Globus pallidus (tissue), 1 donor: ENCODE results near the gene TOP2A.

Source experiments
- DNase-seq: peaks from one replicate; pipeline ENCODE4 v3.0.0-alpha.2; 2015; ENCODE audit warnings: low spot score

Gene TOP2A

DNA sequence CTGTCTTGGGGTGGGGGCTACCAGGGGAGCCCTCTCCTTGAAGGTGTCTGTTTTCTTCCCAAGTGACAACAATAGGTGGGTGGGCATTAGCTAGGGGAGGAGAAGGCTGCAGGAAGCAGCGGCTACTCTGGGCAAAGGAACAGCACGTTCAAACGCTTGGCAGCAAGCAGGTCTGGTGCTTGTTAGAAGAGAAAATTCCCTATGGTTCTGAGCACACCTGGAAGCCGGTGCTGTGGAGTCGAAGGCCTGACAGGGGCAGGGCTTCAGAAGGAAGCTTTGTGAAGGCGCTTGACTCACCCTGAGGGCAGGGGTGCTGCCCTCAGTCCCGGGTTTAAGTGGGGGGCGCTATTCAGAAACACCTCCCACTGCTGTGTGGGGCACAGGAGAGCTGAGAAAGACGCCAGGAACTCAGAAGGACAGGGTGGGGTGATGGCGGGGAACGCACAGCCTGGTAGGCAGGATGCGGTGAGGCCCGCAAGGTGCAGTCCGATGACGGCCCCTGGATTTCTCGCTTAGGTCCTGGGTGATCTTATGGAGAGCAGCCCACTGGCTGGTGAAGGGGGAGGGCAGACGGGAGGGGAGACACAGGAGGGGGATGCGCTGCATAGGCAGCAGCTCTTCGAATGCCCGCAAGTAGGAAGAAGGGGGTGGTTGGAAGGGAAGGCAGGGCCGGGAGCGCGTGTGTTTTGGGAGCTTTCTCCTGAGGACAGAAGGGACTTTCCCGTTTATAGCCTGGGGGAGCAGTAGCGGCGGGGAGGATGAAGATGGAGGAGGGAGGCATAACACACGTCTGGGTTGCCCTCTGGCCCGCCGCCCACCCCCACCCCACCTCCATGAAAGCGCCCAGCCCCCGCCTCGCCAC lies 56.4 kb downstream of the TOP2A start:
- no peak for DNase-seq

- no peak for DNase-seq
Observed at GRCh38 chr17:40360091-40360490, 57.6 kb downstream of the TOP2A start.

DNA sequence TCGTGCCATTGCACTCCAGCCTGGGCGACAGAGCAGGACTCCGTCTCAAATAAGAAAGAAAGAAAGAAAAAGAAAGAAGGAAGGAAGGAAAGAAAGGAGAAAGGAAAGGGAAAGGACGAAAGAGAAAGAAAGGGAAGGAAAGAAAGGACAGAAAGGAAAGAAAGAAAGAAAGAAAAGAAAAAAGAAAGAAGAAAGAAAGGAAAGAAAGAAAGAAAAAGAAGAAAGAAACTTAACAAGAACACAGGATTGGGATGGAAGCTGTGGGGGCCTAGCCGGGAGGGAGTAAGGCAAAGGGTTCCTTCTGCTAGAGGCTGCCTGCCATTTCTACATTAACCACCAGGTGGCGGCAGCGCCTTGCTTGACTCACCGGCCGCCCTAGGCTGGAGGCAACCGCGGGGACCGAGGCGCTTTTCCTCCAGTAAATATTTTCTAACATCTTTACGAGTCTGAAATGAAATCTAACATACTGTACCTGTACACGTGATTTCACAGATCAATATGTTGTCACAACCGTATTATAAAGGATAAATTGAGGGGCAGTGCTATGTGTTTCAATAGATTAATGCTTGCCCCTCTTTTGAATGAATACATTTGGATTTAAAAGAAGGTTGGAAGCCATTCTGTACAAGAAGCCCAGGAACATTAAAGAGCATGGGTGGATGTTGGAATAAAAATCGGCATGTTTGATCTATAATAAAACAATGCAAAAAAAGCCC lies 59.2 kb downstream of the TOP2A start:
- DNase-seq = peak; percentile 74

DNA sequence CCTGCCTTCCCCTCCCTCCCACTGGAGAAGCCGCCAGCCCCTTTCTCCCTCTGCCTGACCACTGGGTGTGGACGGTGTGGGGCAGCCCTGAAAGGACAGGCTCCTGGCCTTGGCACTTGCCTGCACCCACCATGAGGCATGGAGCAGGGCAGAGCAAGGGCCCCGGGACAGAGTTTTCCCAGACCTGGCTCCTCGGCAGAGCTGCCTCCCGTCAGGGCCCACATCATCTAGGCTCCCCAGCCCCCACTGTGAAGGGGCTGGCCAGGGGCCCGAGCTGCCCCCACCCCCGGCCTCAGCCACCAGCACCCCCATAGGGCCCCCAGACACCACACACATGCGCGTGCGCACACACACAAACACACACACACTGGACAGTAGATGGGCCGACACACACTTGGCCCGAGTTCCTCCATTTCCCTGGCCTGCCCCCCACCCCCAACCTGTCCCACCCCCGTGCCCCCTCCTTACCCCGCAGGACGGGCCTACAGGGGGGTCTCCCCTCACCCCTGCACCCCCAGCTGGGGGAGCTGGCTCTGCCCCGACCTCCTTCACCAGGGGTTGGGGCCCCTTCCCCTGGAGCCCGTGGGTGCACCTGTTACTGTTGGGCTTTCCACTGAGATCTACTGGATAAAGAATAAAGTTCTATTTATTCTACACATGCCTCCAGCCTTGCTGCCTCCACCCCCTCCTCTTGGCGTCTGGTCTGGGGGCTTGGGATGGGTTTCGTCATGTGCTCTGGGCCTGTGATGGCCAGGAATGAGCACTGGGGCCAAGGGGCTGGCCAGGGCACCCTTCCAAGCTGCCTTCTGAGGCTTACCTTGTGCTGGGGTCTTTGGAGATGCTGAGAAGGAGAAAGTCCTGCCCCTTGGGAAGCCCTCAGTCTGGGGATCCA lies 60.5 kb downstream of the TOP2A start:
- no peak for DNase-seq

DNA sequence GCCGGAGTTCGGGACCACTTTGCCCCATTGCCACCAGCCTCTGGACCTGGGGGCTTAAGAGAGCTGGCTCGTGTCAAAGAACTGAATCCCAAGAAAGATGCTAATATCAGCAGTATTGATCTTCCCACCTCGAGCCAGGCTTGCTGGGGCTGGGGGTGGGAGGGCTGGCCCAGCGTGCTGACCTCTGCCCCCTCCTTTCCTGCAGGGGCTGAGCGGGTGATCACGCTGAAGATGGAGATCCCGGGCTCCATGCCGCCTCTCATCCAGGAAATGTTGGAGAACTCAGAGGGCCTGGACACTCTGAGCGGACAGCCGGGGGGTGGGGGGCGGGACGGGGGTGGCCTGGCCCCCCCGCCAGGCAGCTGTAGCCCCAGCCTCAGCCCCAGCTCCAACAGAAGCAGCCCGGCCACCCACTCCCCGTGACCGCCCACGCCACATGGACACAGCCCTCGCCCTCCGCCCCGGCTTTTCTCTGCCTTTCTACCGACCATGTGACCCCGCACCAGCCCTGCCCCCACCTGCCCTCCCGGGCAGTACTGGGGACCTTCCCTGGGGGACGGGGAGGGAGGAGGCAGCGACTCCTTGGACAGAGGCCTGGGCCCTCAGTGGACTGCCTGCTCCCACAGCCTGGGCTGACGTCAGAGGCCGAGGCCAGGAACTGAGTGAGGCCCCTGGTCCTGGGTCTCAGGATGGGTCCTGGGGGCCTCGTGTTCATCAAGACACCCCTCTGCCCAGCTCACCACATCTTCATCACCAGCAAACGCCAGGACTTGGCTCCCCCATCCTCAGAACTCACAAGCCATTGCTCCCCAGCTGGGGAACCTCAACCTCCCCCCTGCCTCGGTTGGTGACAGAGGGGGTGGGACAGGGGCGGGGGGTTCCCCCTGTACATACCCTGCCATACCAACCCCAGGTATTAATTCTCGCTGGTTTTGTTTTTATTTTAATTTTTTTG lies 61.6 kb downstream of the TOP2A start:
- DNase-seq = no peak

GRCh38 chr17:40355123-40355803 lies 62.4 kb downstream of the TOP2A start:
- DNase-seq = no peak

DNA sequence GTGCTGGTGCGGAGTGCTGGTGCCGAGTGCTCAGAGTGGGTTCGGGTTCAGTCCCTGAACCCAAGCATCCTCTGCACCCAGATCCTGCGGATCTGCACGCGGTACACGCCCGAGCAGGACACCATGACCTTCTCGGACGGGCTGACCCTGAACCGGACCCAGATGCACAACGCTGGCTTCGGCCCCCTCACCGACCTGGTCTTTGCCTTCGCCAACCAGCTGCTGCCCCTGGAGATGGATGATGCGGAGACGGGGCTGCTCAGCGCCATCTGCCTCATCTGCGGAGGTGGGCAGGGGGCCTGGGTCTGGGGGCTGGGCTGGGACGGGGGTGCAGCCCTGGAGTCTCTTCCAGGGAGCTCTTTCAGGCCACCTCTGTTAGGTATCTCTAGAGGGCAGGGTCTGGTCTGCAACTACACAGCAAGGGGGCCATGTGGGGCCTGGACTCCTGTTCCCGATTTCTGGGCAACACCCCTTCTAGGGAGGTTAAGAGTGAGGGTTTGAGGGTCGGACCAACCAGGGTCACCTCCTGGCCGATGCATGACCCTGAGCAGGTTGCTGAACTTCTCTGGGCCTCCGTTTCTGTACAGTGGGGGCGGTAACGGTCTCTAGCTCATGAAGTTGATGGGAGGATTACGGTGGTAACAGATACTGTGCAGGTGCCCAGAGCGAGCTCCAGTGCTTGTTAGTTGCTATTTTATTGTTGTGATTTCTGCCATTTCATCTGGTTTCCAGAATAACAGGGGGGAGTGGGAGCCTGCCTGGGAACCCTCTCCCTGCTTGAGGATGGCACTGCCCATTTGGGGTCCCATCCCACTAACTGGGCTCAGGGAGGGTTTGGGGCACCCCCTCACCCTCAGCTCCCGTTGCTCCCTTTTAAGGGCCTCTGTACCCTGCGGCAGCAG lies 63.2 kb downstream of the TOP2A start:
- DNase-seq = no peak

DNA sequence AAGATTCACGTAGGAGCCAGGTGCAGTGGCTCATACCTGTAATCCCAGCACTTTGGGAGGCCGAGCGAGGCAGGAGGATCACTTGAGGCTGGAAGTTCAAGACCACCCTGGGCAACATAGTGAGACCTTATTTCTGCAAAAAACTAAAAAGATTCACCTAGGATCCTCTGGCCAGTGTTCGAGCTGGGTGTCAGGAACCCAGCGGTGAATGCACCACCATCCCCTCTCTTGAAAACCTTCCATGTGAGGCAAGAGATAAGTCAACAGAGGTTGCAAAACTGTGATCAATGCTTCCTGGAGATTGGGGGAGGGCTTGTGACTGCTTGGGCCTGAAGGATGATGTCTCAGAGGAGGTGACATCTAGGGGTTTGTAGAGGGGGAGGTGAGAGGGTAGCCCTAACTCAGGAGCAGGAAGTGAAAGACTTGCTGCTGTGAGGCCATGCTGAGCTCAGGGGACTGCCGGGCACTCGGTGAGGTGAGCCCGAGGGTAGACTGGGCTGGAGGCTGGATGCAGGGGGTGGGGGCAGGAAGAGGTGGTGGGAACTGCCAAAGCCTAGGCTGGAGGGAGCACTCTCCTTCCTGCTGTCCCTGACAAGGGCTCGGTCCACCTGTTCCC lies 64.8 kb downstream of the TOP2A start:
- DNase-seq = no peak

DNA sequence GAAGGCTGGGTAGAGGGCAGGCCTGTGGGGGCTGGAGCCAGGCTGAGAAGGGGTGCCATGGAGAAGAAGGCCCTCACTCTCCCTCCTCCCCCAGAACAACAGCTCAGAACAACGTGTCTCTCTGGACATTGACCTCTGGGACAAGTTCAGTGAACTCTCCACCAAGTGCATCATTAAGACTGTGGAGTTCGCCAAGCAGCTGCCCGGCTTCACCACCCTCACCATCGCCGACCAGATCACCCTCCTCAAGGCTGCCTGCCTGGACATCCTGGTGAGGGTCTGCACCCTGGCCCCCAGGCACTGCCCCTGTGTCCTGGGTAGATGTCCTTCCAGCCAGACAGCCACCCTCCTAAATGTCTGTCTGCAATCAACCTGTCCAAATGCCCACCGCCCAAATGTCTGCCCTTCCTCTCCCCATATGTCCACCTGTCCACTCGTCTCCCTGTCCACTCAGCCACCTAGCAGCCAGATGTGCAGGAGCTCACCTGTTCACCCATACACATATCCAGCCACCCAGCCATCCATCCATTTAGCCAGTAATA lies 65.4 kb downstream of the TOP2A start:
- DNase-seq = no peak

DNA sequence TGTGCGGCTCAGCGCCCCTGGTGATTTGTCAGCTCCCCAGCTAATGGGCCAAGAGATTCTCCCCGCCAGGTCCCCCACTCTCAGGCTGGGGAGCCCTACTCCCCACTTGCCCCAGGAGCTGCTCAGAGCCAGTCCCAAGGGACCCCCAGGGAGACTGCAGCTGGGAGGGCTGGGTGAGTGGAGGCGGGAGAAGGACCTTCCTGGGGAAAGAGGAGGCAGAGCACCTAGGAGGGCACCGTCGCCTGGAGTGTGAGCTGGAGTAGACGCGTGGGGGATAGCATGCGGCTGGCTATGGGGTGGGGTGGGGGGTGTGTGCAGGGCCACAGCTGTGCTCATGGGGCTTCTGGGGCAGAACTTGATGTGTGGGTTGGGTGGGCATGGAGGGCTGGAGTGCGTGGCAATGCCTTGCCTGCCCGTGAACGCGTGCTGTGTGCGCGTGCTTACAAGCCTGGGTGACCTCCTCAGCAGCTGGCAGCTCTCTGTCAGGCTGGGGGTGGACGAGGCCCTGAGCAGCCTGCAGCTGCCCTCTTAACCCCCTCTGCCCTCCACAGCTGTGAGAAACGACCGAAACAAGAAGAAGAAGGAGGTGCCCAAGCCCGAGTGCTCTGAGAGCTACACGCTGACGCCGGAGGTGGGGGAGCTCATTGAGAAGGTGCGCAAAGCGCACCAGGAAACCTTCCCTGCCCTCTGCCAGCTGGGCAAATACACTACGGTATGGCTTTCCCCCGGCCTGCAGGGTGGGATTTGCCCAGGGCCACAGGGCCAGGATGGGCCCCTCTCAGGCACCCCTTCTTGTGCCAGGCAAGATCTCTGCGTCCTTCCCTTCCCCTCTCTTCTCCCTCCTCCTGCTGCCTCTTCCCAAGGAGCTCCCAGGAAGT lies 66.1 kb downstream of the TOP2A start:
- no peak for DNase-seq

DNA sequence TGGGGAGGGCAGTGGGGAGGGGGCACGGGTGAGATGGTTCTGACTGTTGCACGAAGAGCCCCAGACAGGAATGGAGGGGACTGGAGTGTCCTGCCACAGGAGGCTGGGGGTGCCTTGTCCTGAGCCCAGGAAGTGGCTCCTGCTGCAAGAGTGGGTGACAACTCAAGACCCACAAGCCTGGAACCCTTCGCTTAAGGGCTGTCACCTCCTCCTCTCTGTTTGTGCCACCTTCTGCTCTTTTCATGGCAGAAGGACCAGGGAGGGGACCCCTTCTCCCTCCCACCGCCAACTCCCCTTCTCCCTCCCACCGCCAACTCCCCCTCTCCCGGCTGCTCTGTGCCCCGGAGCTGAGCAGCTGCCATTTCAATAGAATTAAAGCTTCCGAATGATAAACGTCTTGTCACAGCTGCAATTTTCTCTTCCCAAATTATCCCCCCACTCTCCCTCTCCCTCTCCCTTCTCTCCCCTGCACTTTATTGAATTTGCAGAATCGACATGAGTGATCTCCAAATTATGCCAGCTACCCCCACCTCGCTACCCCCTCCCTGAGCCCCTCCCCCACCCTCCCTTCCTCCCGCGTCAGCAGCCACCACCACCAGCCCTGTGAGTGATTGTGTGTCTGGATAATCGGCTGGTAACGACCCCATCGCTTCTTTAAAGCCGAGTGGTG lies 66.9 kb downstream of the TOP2A start:
- DNase-seq = no peak

DNA sequence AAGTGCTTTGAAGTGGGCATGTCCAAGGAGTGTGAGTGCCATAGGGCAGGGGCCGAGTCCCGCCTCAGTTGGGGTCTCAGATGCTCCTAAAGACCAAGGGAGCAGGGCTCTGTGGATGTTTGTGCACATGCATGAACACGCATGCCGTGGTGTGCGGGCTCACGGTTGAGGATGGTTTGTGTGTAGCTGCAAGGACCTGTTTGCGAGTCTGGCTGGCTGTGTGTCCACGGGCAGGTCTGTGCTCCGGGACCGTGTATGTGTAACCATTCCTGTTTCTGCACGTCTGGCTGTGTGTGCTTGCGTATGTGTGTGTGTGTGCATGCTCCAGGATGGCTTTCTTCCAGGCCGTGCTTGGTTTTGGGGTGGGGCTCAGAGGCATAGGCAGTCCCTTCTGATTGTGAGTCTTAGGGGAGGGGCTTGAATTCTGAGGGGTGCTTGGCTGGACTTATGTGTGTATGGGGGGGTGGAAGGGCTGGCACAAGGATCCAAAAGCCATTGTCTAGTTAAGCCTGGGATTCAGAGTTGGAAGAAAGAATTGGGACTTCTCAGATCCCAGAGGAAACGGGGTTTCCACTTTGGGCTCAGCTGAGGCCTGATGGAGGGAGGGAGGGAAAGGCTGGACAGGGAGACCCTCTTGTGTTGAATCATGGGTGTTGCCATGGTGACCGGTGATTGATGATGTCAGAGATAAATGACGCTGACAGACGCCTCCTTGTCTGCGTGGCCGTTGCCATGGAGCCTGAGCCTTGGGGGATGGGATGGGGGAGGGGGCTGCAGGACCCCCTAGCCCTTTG lies 67.6 kb downstream of the TOP2A start:
- no peak for DNase-seq

- no peak for DNase-seq
Observed at GRCh38 chr17:40349477-40349894, 68.2 kb downstream of the TOP2A start.

DNA sequence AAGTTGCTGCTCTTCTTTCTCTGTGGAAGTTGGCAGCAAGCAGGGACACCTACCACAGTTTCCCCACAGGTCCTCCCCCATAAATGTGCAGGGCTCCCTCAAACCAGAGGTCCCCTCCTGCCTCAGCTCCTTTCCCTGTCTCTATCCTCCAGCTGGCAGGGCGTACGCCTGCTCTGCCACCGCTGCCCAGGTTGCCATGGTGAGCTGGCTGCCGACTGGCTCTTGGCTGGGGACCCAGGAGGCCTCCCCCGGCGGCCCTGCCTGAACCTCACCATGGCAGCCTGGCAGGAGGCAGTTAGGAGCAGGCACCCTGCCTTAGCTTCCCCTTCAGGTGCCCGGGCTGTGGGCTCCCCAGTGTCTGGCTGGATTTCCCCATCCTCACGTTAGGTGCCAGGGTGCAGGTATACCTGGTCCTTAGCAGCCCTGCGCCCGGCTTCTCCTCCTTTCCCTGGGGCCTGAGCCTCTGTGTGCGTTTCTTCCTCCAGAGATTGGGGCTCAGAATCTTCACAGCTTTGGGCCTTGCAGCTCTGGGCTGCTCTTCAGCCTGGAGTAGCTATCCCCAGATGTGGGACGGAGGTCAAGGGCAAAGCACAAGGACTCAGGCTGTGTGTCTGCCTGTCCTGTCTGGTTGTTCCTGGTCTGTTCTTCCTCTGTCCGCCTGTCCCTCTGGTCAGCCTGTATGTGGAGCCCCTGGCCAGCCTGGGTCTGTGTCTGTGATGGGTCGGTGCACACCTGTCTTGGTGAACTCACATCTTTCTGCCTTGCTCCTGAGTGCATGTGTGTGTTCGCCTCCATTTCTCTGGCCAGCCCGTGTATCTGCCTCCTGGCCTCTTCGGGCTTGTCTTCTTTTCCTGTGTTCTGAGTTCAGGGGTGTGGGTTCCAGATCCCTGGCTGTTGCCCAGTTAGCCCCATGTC lies 68.9 kb downstream of the TOP2A start:
- peak; percentile 76 for DNase-seq

GRCh38 chr17:40348136-40348504 lies 69.6 kb downstream of the TOP2A start:
- DNase-seq = no peak
